GM19239 (cell line): Measurements from ENCODE around the gene VTCN1.
"Not testable (repeated sequence)": the region's sequence is repeated elsewhere in the genome, so short reads cannot be mapped to it uniquely, and the experiment has no call there.

Experiments used
- DNase-seq: peaks from one replicate; pipeline ENCODE4 v3.0.0; 2011; ENCODE audit warnings: low spot score; ENCODE audit not compliant: insufficient read length
- FAIRE-seq: peaks from 2 replicates; lab custom pipeline; 2011; peaks lifted over from hg19 to GRCh38; lab: Jason Lieb, UNC

The VTCN1 gene

DNA sequence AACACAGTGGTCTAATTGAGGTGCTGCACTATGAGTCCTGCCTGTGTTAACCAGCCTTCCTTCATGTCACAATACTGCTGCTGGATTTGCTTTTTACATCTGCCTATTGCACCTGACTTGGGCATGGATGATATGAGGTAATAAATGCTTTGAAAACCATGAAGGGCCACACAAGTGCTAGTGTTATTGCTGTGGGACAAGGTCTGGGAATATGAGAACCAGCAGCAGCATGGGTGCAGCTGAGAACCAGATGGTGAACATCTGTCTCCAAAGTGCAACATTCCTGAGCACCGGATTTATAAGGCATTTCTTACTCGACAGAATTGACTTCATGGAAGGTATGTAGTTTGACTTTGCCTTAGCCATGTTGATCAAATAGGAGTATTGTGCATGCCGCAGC lies 105.7 kb downstream of the VTCN1 start:
- DNase-seq (no peak), FAIRE-seq (no peak)

DNA sequence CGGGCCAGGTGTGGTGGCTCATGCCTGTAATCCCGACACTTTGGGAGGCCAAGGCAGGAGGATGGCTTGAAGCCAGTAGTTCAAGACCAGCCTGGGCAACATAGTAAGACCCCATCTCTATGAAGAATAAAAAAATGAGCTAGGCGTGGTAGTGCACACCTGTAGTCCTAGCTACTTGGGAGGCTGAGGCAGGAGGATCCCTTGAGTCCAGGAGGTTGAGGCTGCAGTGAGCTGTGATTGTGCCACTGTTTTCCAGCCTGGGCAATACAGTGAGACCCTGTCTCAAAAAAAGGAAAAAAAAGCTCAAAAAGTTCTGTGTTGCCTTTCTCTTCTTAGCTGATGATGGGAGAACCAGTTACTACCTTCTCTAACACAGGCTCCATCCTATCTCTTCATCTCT lies 108.9 kb downstream of the VTCN1 start:
- FAIRE-seq, DNase-seq: not testable (repeated sequence)

DNA sequence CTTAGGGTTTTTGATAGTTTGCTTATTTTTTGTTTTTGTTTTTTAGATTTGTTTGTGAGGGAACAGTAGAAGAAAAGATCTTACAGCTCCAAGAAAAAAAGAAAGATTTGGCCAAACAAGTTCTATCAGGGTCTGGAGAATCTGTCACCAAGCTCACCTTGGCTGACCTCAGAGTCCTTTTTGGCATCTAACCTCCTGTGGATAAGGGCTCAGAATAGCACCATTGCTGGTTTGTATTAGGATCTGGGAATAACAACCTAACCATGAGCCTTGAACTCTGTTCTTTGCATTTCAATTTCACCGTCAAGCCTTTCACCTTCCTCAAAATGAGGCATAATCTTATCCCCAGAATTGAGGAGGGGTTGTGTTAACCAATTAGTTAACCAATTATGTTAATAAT lies 109.4 kb downstream of the VTCN1 start:
- DNase-seq (no peak), FAIRE-seq (no peak)

DNA sequence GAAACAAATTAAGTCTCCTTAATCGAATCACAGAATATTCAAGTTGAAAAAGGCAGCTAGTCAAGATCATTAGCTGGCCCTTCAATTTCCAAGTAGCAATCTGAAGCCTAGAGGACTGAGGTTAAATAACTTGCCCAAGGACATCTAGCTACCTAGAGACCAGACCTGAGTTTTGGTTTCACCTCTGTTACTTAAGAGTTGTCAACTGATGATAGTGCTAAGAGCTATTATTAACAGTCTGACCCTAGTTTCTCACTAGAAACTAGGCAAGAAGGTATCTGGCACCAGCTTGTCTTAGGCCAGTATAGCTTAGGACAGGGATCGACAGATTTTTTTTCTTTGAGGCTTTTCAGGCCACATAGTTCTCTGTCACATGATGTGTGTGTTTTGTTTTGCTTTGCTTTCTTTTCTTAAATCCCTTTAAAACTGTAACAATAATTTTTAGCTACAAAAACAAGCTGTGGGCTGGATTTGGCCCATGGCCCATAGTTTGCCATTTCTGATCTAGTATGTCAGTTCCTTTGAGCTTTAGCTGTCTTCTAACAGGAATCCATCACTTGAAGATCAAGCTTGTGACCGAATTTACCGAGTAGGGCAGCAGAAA lies 112.3 kb downstream of the VTCN1 start:
- DNase-seq, result no peak
- no peak for FAIRE-seq

DNA sequence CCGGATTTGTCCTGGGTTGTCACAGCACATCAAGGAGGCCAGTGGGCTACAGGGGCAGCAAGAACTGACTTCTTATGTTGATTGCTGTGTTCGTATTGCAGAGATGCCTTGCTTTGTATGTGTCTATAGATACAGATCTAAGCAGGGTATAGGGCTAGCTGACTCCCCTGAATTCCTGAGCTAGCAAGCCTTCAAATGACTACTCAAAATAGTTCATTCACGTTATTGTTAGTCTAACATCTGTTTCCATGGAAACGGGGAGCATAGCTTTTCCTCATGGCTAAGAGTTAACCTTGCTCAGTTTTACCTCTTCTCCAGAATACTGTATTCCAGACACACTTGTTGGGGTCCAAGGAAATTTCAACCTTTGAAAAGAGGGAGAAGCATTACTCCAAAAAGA lies 113.3 kb downstream of the VTCN1 start:
- FAIRE-seq (no peak), DNase-seq (no peak)

DNA sequence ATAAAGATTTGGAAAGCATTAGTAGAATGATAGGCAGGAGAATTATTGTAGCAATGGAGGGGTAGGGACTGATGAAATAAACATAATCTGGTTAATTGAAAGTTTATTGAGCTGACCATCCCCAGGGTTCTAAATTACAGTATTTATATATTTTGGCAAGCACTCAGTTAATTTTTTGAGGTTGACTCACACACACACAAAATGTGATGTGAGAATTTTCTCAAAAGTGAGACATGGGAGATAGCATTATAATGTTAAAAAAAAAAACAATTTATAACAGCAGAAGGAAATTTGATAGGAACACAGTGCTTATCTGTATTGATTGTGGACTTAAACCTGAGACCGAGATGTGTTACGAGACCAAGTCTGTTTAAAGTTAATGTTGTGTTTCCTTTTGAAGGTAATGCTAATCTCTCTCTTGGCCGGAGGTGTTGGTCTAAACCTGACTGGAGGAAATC lies 113.7 kb downstream of the VTCN1 start:
- DNase-seq (no peak), FAIRE-seq (no peak)

DNA sequence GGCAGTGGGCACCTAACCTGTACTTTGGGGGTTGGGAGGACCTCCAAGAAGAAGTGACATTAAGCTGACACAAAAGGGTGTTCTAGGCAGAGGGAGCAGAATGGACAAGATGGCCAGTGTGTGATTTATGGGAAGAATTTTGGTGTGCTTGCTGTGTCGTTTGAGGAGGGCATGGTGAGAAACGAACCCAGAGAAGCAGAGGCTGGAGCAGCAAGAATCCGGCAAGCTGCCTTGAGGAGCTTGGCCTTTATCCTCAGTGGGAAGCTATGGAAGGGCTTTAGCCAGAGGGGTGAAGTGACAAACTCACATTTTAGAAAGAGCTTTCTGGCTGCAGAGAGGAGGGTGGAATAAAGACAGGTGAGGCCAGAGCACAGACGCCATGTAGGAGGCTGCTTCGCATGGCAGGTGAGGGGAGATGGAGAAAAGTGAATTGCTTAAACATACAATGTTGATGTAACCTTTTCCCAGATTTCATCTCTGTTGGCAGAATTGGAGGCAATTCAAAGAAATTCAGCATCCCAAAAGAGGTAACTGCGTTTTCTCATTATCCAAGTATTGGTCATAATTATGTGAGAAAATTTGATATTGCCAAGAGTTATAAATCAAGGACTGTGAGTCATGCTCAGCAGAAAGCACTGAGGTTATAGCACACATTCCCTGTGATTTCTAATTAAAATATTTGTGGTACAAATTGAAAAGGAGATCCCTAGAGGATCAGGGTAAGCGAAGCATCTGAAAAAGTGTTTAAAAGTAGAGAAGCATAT lies 115.7 kb downstream of the VTCN1 start:
- DNase-seq, result no peak
- FAIRE-seq, result no peak

DNA sequence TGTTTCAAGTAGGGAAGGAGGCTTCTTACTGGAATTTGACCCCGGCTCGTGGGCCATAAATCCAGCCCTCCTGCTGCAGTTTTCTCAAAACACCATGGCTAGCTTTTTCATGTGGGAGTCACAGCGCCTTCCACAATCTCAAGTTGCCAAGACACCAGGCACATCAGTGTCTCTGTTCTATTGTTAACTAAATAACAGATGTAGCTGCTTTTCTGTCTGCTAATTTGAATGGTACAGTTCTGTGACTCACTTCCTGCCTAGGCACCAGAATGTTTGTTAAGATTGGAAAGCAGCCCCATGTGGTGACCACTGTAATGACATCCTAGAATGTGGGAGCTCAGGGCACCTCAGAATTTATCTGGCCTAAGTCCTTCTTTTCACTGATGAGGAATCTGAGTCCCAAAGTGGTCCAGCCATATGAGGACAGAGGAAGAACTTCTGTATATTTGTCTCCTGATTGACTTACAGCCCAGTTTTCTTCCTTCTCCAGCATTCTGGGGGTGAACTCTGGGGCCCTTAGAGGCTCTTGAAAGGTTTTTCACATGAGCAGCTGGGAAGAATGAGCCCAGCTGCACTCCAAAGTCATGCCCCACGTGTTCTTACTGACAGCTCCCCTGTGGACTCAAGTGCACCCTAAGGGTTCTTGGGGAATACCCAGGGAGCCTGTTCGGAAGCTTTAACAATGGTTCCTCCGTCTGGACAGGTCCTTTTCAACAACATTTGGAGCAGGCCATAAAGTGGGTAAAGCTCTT lies 116.7 kb downstream of the VTCN1 start:
- DNase-seq, result peak; percentile 6
- no peak for FAIRE-seq
